ENCODE results near the gene PIP5KL1.

PIP5KL1 gene

DNA sequence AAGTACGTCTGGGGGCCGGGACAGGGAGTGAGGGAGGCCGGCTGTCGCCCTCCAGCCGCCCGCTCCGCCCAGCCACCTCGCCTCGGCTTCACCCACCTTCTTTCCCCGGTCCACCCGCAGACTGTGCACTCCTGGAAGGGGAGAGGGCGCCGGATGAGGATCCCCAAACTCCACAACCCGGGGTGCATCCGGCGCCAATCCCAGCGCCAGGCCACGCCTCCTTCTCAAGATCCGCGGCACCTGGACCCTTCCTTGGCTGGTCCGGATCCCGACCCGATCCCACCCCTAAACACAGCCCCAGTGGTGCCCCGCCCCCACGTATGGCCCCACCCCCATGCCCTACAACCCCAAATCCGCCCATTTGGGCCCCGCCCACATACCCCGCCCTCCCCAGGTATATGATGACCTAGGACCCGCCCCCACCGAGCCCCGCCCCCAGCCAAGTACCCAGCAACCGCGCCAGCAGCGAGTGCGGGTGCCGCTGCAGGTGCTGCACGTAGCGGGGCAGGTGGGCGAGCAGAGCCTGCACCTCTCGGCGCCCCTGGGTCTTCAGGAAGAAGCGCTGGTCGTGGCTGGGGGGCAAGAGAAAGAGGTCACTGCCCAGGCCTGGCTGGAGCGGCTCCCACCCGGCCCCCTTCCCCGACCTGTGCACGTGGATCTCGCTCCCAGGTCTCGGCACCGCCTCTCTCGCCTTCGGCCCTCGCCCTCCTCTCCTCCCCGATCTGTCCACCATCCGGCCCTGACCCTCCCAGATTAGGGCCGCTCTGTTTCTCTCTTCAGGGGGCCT is 3.2 kb downstream of the PIP5KL1 start:
- in situ Hi-C loops (cut with HindIII; ENCODE audit: low sequenced_read_pairs) = no loop called here
- H3K4me3 ChIP-seq (ENCODE audit: low read depth, low read length) = peak overlapping the region; percentile 27
- TF ChIP-seq, protein P1, sequence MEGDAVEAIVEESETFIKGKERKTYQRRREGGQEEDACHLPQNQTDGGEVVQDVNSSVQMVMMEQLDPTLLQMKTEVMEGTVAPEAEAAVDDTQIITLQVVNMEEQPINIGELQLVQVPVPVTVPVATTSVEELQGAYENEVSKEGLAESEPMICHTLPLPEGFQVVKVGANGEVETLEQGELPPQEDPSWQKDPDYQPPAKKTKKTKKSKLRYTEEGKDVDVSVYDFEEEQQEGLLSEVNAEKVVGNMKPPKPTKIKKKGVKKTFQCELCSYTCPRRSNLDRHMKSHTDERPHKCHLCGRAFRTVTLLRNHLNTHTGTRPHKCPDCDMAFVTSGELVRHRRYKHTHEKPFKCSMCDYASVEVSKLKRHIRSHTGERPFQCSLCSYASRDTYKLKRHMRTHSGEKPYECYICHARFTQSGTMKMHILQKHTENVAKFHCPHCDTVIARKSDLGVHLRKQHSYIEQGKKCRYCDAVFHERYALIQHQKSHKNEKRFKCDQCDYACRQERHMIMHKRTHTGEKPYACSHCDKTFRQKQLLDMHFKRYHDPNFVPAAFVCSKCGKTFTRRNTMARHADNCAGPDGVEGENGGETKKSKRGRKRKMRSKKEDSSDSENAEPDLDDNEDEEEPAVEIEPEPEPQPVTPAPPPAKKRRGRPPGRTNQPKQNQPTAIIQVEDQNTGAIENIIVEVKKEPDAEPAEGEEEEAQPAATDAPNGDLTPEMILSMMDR (IDR thresholded peaks at IDR 0.05; ENCODE audit: low read depth, low read length) = no peak
- DNase-seq (ENCODE audit: low read depth, low spot score) = no peak

DNA sequence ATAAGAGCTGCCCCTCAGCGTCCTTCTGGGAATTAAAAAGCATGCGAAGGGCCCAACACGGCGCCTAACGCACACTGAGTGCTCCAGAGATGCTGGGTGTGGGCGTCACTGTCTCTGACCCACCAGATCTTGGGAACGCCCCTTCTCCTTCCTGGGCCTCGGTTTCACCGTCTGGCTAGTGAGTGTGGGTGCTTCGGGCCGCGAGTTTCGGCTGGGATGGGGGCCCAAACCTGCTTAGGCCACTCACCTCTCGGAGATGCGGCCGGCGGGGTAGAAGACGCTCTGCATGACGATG is 3.7 kb downstream of the PIP5KL1 start:
- TF ChIP-seq, protein P1 (IDR thresholded peaks at IDR 0.05; ENCODE audit: low read depth, low read length) = no peak
- in situ Hi-C loops (cut with HindIII; ENCODE audit: low sequenced_read_pairs) = no loop called here
- H3K4me3 ChIP-seq (ENCODE audit: low read depth, low read length) = peak overlapping the region; percentile 27
- DNase-seq (ENCODE audit: low read depth, low spot score) = no peak

DNA sequence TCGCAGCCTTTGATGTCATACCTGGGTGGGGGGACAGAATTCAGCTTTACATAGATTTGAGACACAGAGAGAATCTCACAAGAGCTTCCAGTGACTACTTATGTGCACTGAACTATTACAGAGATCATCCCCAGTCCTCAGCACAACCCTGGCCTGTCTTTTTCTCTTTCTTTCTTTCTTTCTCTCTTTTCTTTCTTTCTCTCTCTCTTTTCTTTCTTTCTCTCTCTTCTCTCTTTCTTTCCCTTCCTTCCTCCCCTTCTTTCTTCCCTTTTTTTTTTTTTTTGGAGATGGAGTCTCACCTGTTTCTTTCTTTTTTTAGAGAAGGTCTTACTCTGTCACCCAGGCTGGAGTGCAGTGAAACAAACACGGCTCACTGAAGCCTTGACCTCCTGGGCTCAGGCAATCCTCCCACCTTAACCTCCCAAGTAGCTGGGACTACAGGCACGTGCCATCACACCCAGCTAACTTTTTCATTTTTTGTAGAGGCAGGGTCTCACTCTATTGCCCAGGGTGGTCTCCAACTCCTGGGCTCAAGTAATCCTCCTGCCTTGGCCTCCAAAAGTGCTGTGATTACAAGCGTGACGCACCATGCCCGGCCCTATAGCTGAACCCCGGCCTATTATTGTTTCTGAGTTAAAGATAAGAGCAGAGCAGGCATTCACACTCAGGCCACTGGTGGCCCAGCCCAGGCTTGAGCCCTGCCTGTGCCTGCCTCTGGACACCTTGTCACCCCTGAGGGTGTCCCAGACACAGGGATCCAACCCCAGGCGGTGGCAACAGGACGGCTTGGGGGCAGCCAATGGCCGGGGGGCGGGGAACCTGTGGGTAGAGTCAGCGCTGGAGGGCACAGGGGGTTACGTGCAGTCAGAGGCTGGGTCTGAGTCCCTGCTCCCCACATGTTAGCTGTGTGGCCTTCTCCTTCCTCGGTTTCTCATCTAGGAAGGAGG is 4.3 kb downstream of the PIP5KL1 start:
- in situ Hi-C loops (cut with HindIII; ENCODE audit: low sequenced_read_pairs) = no loop called here
- no peak for DNase-seq (ENCODE audit: low read depth, low spot score)
- TF ChIP-seq, protein P1 (IDR thresholded peaks at IDR 0.05; ENCODE audit: low read depth, low read length) = no peak
- no peak overlapping the region for H3K4me3 ChIP-seq (ENCODE audit: low read depth, low read length)

DNA sequence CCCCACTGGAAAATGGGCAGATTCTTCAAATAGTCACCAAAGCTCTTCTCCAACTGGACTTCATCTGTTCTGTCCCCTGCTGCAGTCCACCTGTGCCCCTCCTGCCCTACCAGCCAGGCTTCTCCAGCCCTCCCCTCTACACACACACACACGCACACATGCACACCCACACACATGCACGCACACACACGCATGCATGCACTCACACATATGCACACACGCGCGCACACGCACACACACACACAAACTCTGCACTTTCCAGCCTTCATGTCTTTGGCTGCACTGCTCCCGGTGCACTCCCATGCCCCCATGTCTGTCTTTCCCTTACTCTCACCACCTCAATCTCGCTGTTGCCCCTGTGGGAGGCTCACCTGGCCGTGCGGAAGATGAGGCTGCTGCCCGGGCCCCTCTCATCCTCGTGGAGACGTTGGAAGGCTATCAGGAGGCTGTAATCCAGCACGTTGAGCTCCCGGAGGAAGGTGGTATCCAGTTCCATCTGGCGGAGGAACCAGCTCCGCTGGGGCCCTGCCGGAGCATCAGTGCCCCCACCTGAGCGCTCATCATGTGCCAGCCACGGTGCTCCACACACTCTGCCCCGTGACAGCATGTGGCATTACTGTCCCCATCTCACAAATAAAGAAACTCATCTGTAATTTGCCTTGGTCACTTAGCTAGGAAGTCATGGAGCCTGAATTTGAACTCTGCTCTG is 5.7 kb downstream of the PIP5KL1 start:
- TF ChIP-seq, protein P1 (IDR thresholded peaks at IDR 0.05; ENCODE audit: low read depth, low read length) = no peak
- no peak for DNase-seq (ENCODE audit: low read depth, low spot score)
- in situ Hi-C loops (cut with HindIII; ENCODE audit: low sequenced_read_pairs) = no loop called here
- no peak overlapping the region for H3K4me3 ChIP-seq (ENCODE audit: low read depth, low read length)

DNA sequence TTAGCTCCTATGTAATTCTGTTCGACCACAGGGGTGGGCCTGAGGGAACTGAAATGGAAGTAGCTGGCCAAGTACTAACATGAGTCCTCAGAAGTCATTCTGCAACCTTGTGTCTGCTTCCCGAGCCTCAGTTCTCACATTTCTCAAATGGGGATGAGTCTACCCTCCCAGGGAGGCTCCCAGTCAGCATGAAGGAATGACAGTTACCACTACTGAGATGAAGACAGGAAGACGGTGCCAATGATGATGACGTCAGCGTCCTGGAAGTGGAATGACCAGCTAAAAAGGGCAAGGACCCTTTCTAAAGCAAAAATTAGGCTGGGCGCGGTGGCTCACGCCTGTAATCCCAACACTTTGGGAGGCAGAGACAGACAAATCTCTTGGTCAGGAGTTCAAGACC is 6.8 kb downstream of the PIP5KL1 start:
- in situ Hi-C loops (cut with HindIII; ENCODE audit: low sequenced_read_pairs) = no loop called here
- H3K4me3 ChIP-seq (ENCODE audit: low read depth, low read length) = no peak overlapping the region
- peak; percentile 95 for DNase-seq (ENCODE audit: low read depth, low spot score)
- TF ChIP-seq, protein P1 (IDR thresholded peaks at IDR 0.05; ENCODE audit: low read depth, low read length) = no peak

DNA sequence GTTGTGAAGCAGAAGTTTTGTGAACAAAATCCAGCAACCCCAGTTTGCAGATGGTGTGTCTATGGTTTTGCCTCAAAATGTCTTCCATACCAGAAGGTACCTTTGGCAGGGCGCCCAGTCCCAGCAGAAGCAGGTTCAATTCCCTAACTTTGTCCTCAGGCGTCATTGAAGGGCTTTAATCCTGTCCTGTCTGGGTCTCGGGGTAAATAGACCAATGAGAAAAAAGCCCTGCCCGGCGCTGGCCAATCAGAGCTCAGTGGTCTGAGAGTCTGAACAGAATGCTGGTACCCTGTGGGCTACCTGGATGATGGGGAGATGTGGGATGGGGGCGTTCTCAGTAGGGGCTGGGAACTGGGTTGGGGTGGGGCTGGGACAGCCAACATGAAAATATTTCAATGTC is 7.5 kb downstream of the PIP5KL1 start:
- H3K4me3 ChIP-seq (ENCODE audit: low read depth, low read length) = no peak overlapping the region
- DNase-seq (ENCODE audit: low read depth, low spot score) = no peak
- TF ChIP-seq, protein P1 (IDR thresholded peaks at IDR 0.05; ENCODE audit: low read depth, low read length) = no peak
- in situ Hi-C loops (cut with HindIII; ENCODE audit: low sequenced_read_pairs) = no loop called here

Measured in astrocyte of the spinal cord (primary cell).